Measurements from ENCODE around the gene USP1.

The USP1 gene

DNA sequence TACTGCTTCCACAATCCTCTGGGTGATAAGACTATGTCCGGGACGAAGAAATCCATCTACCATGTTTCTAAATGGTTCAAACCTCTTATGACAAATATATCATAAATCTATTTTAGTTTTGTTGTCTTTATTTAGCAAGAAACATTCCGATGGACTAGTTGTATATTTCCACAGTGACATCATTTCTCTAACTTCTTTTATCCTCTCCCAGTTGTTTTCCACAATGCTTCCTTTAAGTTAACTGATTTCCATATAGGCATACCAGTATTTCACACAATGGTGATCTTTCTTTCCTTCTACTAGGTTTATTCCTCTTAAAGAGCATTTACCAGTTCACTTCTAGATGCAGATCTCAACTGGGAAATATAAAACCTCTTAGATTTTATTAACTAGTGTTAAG is 44.8 kb downstream of the USP1 start:
- in situ Hi-C loops (cut with MboI; ENCODE audit: low sequenced_read_pairs): no loop called here

DNA sequence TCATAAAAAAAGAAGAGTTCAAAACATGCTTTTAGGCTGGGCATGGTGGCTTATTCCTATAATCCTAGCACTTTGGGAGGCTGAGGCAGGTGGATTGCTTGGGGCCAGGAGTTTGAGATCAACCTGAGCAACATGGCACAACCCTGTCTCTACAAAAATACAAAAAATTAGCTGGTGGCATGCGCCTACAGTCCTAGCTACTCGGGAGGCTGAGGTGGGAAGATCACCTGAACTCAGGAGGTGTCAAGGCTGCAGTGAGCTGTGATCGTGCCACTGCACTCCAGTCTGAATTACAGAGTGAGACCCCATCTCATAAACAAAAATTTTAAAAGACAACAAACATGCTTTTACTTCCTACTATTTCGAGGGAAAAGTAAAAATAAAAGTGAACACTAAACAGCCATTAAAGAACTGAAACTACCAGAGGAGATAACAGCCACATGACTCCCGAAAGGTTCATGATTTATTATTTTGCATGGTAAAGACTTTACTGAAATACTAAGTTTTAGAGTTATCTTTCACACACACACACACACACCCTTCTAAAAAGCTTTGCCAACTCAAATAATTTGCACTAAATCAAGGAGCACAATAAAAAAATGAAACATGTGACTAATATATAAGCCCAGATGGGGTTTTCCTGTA is 48.1 kb downstream of the USP1 start:
- in situ Hi-C loops (cut with MboI; ENCODE audit: low sequenced_read_pairs): no loop called here

DNA sequence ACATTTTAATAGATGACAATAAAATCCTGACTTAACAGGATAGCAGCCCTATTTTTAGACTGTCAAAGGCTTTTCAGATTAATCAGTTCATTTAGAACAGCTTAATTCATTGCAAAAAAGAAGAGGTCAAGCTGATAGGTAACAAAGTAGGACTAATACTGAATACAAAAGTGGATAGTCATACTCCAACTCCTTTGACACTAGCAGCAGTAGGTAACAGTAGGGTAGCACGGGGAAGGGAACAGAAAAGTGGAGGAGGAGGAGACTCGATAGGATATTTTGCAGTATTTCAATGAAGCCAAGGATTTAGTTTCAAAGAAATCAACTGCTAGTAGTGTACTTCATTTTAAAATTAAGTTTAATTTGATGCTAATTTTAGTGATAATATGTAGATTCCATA is 51.1 kb downstream of the USP1 start:
- in situ Hi-C loops (cut with MboI; ENCODE audit: low sequenced_read_pairs): no loop called here

DNA sequence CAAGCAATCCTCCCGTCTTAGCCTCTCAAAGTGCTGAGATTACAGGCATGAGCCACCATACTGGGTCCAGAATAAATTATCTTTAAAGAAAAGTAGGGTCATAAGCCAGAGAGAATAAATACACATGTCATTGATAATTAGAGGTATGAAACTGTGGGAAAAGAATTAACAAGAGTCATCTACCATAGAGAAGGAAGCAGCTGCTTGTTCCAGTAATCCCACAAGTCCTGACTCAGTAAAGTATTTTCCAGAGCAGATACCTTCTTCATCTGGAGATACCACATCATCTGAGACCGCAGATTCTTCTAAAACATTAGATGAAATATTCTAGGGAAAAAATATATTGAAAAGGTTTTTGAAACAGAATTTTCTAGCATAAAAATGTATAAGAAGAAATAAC is 55.7 kb downstream of the USP1 start:
- in situ Hi-C loops (cut with MboI; ENCODE audit: low sequenced_read_pairs): no loop called here

DNA sequence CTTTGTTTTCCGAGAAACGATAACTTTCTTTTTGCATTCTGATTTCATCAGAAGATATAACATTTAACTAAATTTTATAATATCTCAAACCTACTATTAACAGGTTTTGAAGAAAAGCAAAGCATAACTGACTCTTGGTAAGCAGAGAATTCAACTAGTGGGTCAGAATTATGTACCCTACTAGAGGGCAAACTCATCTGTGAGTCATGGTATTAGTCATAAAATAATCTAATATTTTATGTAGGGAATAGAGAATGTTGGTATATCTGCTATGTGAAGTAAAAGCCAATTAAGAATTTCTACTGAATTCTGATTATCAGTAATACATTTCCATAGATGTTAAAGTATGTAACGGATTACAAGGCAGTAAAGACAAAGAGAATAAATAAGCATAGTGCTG is 56.8 kb downstream of the USP1 start:
- in situ Hi-C loops (cut with MboI; ENCODE audit: low sequenced_read_pairs): no loop called here

DNA sequence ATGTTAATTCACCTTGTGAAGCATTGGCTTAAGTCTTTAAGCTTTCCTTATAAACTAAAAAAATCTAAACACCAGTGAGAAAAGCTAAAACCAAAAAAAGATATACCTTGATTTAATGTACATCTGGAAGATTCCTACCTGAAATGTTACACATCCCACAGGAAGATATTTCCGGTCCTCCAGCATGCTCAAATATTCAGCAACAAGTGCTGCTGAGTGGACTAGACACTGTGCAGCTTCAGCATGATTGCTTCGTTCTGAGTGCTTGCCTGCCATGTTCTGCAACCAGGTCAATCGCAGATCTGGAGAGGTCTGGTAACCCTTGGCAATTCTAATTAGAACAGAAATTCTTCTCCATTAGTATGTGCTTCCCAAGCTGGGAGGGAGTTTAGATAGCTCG is 57.3 kb downstream of the USP1 start:
- in situ Hi-C loops (cut with MboI; ENCODE audit: low sequenced_read_pairs): no loop called here

DNA sequence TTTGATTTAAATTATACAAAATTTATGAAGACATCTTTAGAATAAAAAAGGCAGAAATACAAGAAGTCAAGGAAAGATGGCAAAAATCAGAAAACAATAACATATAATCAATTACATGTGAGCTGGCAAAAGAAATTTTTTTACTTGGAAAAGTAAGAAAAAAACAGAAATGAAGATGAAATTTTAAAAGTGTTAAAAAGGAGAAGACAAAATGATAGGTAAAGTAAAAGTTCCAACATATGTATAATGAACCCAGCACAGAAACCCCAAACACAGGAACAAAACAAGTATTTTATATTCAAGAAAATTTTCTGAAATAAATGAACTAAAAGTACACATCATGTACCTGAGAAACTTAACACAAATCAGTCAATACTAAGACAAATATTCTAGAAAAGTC is 63.4 kb downstream of the USP1 start:
- in situ Hi-C loops (cut with MboI; ENCODE audit: low sequenced_read_pairs): no loop called here

All from hTERT RPE-1 (cell line).